K562 (cell line): ENCODE results near the gene TNNT1. TPM values are rescaled to one million over a fixed set of nuclear protein-coding genes. Genes with fewer than 3 reads are reported as not detected.

Source experiments
- ARNT ChIP-seq, 2 experiments: fragments of 450-650 bp; IDR thresholded peaks; 2 replicates each; pipeline ENCODE4 v1.6.1; 2016; ENCODE audit warnings: mild to moderate bottlenecking in 1 of 2
- CBX3 ChIP-seq, 2 experiments: IDR thresholded peaks; 1 replicate in 1 of 2; 2 replicates in 1 of 2; pipeline ENCODE4 v1.6.1; 2012; ENCODE audit warnings: inconsistent platforms in 2 of 2, low read length in 2 of 2, borderline replicate concordance in 1 of 2, control low read depth in 1 of 2
- DIDO1 ChIP-seq: fragments of 450-650 bp; IDR thresholded peaks from 2 replicates; pipeline ENCODE4 v1.6.1; 2016; ENCODE audit warnings: low read depth, missing biosample characterization, missing genetic modification characterization
- ELF2 ChIP-seq: fragments of 250-450 bp; sonication (Bioruptor Pico); IDR thresholded peaks from 2 replicates; pipeline ENCODE4 v1.5.0; 2021; ENCODE audit warnings: mild to moderate bottlenecking
- MCM7 ChIP-seq, 2 experiments: fragments of 450-650 bp; IDR thresholded peaks; 2 replicates each; pipeline ENCODE4 v1.6.1; 2016 to 2018
- MXD1 ChIP-seq: fragments of 250-450 bp; sonication (Bioruptor Pico); IDR thresholded peaks from 2 replicates; pipeline ENCODE4 v1.8.0; 2021; ENCODE audit warnings: borderline replicate concordance, mild to moderate bottlenecking, moderate library complexity; ENCODE audit not compliant: poor library complexity, severe bottlenecking
- POLR2A ChIP-seq: fragments of 450-650 bp; conservative IDR thresholded peaks from 2 replicates; pipeline ENCODE4 v1.6.1; 2016
- RFX1 ChIP-seq: fragments of 450-650 bp; IDR thresholded peaks from 2 replicates; pipeline ENCODE4 v1.6.1; 2016; ENCODE audit warnings: mild to moderate bottlenecking, moderate library complexity
- TRIM24 ChIP-seq, 2 experiments: fragments of 450-650 bp; IDR thresholded peaks; 2 replicates each; pipeline ENCODE4 v1.6.1; 2016
- ZBTB8A ChIP-seq: fragments of 450-650 bp; IDR thresholded peaks from 2 replicates; pipeline ENCODE4 v1.6.1; 2018; ENCODE audit warnings: mild to moderate bottlenecking, moderate library complexity; ENCODE audit not compliant: partially characterized antibody
- ZNF175 ChIP-seq: fragments of 200-800 bp; sonication (Bioruptor generic); IDR thresholded peaks from 2 replicates; pipeline ENCODE4 v1.6.1; 2016; ENCODE audit warnings: low read depth, mild to moderate bottlenecking, missing genetic modification characterization, missing compliant biosample characterization
- ZNF609 ChIP-seq: sonication (generic); formaldehyde crosslinking; IDR thresholded peaks from 2 replicates; pipeline ENCODE4 v1.8.1; 2023; ENCODE audit warnings: missing genetic modification reagents, mild to moderate bottlenecking, borderline replicate concordance
- ZNF639 ChIP-seq, 2 experiments: fragments of 200-800 bp in 1 of 2; sonication (Bioruptor generic) in 1 of 2; sonication (generic) in 1 of 2; formaldehyde crosslinking in 1 of 2; IDR thresholded peaks in 1 of 2; conservative IDR thresholded peaks in 1 of 2; 2 replicates each; pipeline versions ENCODE4 v1.5.0 to v1.6.1; 2016 to 2020; ENCODE audit warnings: missing compliant biosample characterization in 1 of 2, missing genetic modification characterization in 1 of 2, missing genetic modification reagents in 1 of 2
- polyA plus RNA-seq, 8 experiments: library from polyadenylated mRNA; depleted of rRNA in 4 of 8; stranded (reverse) in 5 of 8; unstranded in 3 of 8; fragments of >200 nt; fragmentation: Nextera tagmentation in 2 of 8; fragmentation: Illumina TruSeq in 1 of 8; extraction: Ambion mirVana in 2 of 8; extraction: Trizol in 1 of 8; gene quantifications; 2 replicates each; pipeline versions ENCODE4 v1.2.1 to v1.2.3, GENCODE V29; 2011 to 2014; ENCODE audit warnings: inconsistent platforms in 1 of 8, missing spikeins in 1 of 8
- total RNA-seq, 7 experiments: library from RNA; depleted of rRNA in 6 of 7; stranded (reverse); fragments of >200 nt in 6 of 7; fragmentation: Illumina TruSeq in 2 of 7; extraction: Trizol in 2 of 7; gene quantifications; 2 replicates each; pipeline versions ENCODE4 v1.2.1 to v1.2.3, GENCODE V29; 2011 to 2021; ENCODE audit warnings: low replicate concordance in 1 of 7

TNNT1 gene
- total and polyA plus RNA-seq, 9 of the 15 experiments (the other 6 are each of a cell fraction or from before 2014, with no cell fraction given): 31.8 to 390 (median 227) TPM

GRCh38 chr19:55152017-55152416, 3.0 kb upstream of the TNNT1 start (continued):
- no peak for TF ChIP-seq RFX1
- peak in 1 of 2 experiments; percentile 63; a peak in 1 of 4 replicates for TF ChIP-seq ARNT (IDR thresholded peaks at IDR 0.05)
- TF ChIP-seq MCM7 (IDR thresholded peaks at IDR 0.05): peak in 1 of 2 experiments; percentile 33; a peak in 1 of 4 replicates
- no peak for TF ChIP-seq ZNF609 (CRISPR knock-in tag)
- no peak for TF ChIP-seq DIDO1 (tag)
- TF ChIP-seq ZBTB8A: no peak
- TF ChIP-seq TRIM24 (IDR thresholded peaks at IDR 0.05): peak; percentile 72 to 81
- peak; percentile 61 for TF ChIP-seq ELF2 (CRISPR knock-in tag)
- TF ChIP-seq ZNF175 (CRISPR knock-in tag): no peak
- no peak for TF ChIP-seq ZNF639 (CRISPR knock-in tag; conservative IDR thresholded peaks at IDR 0.05 in 1 of 2, IDR thresholded peaks at IDR 0.05 in 1 of 2)
- no peak for TF ChIP-seq MXD1 (CRISPR knock-in tag)
- TF ChIP-seq POLR2A: no peak
- peak in 1 of 2 experiments; percentile 41; a peak in 1 of 3 replicates for TF ChIP-seq CBX3 (IDR thresholded peaks at IDR 0.05; ENCODE audit: borderline replicate concordance in 1 of 2, low read length in 2 of 2)
